Measurements from ENCODE around the gene HGS. TPM values are rescaled to one million over a fixed set of nuclear protein-coding genes. Genes with fewer than 3 reads are reported as not detected.

HGS gene
- total RNA-seq: 107 and 119 TPM in 2 replicates

DNA sequence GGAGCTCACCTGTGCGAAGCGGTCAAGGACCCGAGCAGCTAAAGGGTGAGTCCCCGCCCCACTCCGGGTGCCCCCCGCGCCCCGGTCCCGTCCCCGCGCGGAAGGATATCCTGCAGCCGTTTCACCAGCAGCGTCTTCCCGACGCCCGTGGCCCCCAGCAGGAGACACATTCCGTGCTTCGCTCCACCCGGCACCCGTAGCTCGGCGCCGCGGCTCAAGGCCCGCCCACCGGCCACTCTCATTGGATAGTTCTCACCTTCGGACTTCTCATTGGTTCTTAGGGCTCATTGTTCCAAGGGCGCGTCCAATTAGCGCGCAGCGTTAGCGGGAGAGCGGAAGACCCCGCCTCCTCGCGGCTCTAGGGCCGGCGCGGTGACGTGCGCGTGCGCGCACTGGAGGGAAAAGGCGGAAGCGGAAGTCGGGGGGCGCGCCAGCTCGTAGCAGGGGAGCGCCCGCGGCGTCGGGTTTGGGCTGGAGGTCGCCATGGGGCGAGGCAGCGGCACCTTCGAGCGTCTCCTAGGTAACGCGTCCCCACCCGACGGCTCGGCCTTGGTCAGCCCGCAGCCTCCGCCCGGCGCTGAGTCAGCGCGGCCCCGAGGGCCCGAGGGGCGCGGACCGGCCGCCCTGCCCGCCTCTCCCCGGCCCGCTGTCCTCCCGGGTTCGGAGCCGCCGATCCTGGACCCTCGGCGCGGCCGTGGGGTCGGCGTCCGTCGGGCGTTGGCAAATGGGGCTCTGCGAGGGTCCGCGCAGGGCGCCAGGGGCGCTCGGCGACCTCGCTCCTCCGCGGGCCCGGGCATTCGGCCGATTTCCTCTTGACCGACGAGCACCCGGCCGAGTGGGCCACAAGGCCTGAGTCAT, at the start of gene HGS, which contains the start of gene ARL16:
Gene HGS, plus strand, starts transcription at position 428 of the 858 bp plus-strand sequence. Its CDS starts 56 bp downstream, at position 484.
Gene ARL16, minus strand, starts transcription at position 214 of the 858 bp plus-strand sequence. Its CDS starts 44 bp downstream, at position 170.

DNA sequence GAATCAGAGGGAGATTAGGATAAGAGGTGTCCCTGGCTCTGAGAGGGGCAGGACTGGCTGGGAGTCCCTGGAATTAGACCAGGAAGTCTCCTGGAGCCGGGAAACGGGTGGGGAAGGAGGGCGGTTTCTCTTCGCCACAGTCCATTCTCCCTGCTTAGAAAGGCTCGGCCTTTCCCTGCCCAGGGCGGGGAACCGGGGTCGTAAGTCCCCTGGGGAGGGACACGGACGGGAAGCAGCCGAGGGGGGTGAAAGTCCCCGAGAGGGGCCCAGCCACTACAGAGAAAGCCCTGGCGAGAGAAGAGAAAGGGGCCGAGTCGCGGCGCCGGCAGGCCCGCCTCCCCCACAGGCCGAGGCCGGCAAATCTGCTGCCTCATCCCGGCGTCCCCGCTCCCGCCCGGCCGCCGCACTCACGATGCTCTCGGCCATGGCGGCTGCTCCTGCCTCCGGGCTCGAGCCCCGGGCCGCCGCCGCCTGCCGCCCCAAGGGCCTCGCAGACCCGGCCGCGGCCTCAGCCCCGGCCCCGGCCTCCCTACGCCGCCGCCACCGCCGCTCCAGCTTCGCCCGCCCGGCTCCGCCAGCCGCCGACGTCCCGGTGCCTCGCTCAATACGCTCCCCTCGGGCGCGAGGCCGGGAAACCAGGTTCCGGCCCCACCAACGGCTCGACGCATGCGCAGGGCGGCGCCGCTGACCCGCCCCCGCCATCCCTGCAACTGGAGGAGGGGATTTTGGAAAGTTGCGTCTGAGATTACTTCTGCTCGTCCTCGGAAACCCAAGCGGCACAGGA, 47.1 kb upstream of the HGS start, which contains the start of the genes NPLOC4 and TSPAN10:
Gene NPLOC4, minus strand, starts transcription at position 608 of the 784 bp plus-strand sequence. Its CDS starts 182 bp downstream, at position 426.
Gene TSPAN10, plus strand, starts transcription at position 692 of the 784 bp plus-strand sequence. CDS start 5,217 bp downstream, outside the sequence.

DNA sequence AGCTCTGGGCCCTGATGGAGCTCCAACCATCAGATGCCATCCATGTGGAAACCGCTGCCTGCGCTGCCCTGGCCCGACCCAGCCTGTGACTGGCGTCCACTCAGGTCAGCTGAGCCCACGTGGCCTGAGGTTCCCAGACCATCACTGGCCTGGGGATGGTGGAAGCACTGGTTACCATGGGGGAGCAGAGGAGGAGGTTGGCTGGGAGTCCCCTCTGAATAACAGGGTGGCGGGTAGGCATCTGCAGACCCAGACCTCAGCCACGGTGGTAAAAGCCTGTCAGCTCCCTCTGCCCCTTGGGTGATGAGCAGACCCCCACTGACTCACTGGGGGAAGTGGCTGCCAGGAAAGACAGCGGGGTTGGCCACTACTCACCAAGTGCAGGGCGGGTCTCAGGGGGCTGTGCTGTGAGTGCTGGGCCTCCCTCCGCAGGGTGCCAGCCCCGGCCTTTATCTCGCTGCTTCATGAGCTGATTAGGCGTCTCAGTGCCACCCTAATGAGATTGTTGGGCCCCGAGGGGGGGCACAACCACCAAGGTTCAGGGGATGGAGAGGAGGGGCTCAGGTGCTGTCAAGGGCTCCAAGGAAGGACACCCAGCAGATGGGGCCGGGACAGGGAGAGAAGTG, 27.6 kb upstream of the HGS start, which contains the start of gene PDE6G:
Gene PDE6G, minus strand, starts transcription at position 425 of the 626 bp plus-strand sequence. CDS start 3,237 bp downstream, outside the sequence.

GRCh38 chr17:81666342-81667191, 17.2 kb upstream of the HGS start, which contains the start of the genes CCDC137 and OXLD1:
TSS of gene CCDC137 (plus strand) at chr17:81666737. CDS start at chr17:81666767, 30 bp downstream.
TSS of gene OXLD1 (minus strand) at chr17:81666605. CDS start at chr17:81666577, 28 bp downstream.

GRCh38 chr17:81702934-81703746, 19.3 kb downstream of the HGS start, which contains the start of gene MRPL12:
TSS of gene MRPL12 (plus strand) at chr17:81703367. CDS start at chr17:81703502, 135 bp downstream.

DNA sequence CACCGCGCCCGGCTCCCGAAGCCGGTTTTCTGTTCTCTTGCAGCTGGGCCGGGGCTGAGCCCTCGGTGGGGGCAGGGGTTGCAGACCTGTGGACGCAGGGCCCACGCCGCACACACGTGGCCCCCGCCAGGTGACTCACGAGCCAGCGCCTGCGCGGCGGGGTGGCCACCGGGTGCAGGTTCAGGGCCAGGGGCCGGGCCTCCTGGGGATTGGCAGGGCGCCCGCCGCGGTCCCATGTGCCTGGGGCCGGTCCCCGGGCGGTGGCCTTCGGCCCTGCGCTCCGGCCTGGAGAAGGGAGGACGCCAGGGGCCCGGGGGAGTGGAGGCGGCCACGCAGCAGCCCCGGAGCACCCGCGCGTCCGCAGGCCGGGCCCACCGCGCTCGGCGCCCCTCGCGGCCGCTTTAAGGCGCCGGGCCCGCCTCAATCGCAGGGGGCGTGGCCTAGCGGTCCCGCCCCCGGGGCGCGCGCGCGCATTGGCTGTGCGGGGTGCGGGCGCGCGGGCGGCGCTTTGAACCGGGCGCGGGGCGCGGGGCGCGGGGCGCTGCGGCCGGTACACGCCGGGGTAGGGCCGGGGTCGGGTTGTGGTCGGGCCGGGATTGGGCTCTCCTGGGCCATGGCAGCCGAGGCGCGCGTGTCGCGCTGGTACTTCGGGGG, 28.1 kb downstream of the HGS start, which contains the start of gene SLC25A10:
Gene SLC25A10, plus strand, starts transcription at position 471 of the 654 bp plus-strand sequence. Its CDS starts 143 bp downstream, at position 614.

Small RNAs within 50 kb of the gene (small RNA-seq; reads per million reads assigned to genes)
- not detected for gene MIR6786

Other genes starting within 250 kb of the HGS start
- gene ACTG1, start 171.2 kb upstream of the HGS start, total RNA-seq: 5,469 and 6,757 TPM in 2 replicates
- 0.59 and 2.2 TPM in 2 replicates for gene FSCN2, start 155.6 kb upstream of the HGS start, total RNA-seq
- gene FAAP100, start 131.7 kb upstream of the HGS start, total RNA-seq: 28.3 and 36.9 TPM in 2 replicates
- gene NPLOC4, start 46.9 kb upstream of the HGS start, total RNA-seq: 73.1 and 88.4 TPM in 2 replicates
- 1.4 and 1.8 TPM in 2 replicates for gene TSPAN10, start 46.8 kb upstream of the HGS start, total RNA-seq
- gene PDE6G, start 27.5 kb upstream of the HGS start, total RNA-seq: not detected in 2 replicates
- gene OXLD1, start 17.4 kb upstream of the HGS start, total RNA-seq: 29.7 and 30.5 TPM in 2 replicates
- gene CCDC137, start 17.3 kb upstream of the HGS start, total RNA-seq: 5.9 and 13.9 TPM in 2 replicates
- 19.1 and 26.8 TPM in 2 replicates for gene ARL16, start 214 bp upstream of the HGS start, total RNA-seq
- gene MRPL12, start 19.4 kb downstream of the HGS start, total RNA-seq: 18.0 and 23.1 TPM in 2 replicates
- 18.4 and 24.0 TPM in 2 replicates for gene SLC25A10, start 28.3 kb downstream of the HGS start, total RNA-seq
- gene GCGR, start 120.1 kb downstream of the HGS start, total RNA-seq: not detected in 2 replicates
- gene MCRIP1, start 149.3 kb downstream of the HGS start, total RNA-seq: 63.1 and 87.8 TPM in 2 replicates
- not detected in 2 replicates for gene PPP1R27, start 151.0 kb downstream of the HGS start, total RNA-seq
- gene P4HB, start 176.5 kb downstream of the HGS start, total RNA-seq: 794 and 796 TPM in 2 replicates
- 158 and 179 TPM in 2 replicates for gene ARHGDIA, start 187.3 kb downstream of the HGS start, total RNA-seq
- 145 and 149 TPM in 2 replicates for gene ALYREF, start 207.6 kb downstream of the HGS start, total RNA-seq
- 110 and 193 TPM in 2 replicates for gene ANAPC11, start 207.7 kb downstream of the HGS start, total RNA-seq
- under 0.01 TPM in 2 replicates for gene NPB, start 218.2 kb downstream of the HGS start, total RNA-seq
- 51.1 and 75.5 TPM in 2 replicates for gene PCYT2, start 227.4 kb downstream of the HGS start, total RNA-seq
- 17.6 and 22.1 TPM in 2 replicates for gene SIRT7, start 234.2 kb downstream of the HGS start, total RNA-seq
- gene MAFG, start 243.7 kb downstream of the HGS start, total RNA-seq: 10.3 and 13.9 TPM in 2 replicates

Measured in subcutaneous preadipocyte (primary cell).